ENCODE data around the gene PCGF3.
A peak's percentile ranks its signal among the peaks of the same experiment; 100 is the strongest.

Gene PCGF3

GRCh38 chr4:705278-706082 is at the start of gene PCGF3:
Gene PCGF3 (plus strand): TSS chr4:705832. CDS start chr4:733681, 27,849 bp downstream.
- DNase-seq (ENCODE audit: low read depth in 2 of 2): peak; percentile 95 to 99

GRCh38 chr4:656436-657337 is 48.9 kb upstream of the PCGF3 start:
- no peak for DNase-seq (ENCODE audit: low read depth in 2 of 2)

GRCh38 chr4:657338-657833 is 48.2 kb upstream of the PCGF3 start:
- DNase-seq (ENCODE audit: low read depth in 2 of 2): no peak

GRCh38 chr4:657834-658667 is 47.6 kb upstream of the PCGF3 start:
- DNase-seq (ENCODE audit: low read depth in 2 of 2): no peak

- DNase-seq (ENCODE audit: low read depth in 2 of 2): no peak
Observed at GRCh38 chr4:658681-659667, 46.7 kb upstream of the PCGF3 start.

- DNase-seq (ENCODE audit: low read depth in 2 of 2): no peak
Observed at GRCh38 chr4:659851-660250, 45.8 kb upstream of the PCGF3 start.

- no peak for DNase-seq (ENCODE audit: low read depth in 2 of 2)
Observed at GRCh38 chr4:660401-660800, 45.2 kb upstream of the PCGF3 start.

- no peak for DNase-seq (ENCODE audit: low read depth in 2 of 2)
Observed at GRCh38 chr4:661231-661630, 44.4 kb upstream of the PCGF3 start.

GRCh38 chr4:661881-662761 is 43.5 kb upstream of the PCGF3 start:
- DNase-seq (ENCODE audit: low read depth in 2 of 2): no peak

- no peak for DNase-seq (ENCODE audit: low read depth in 2 of 2)
Observed at GRCh38 chr4:663046-663437, 42.6 kb upstream of the PCGF3 start.

GRCh38 chr4:663438-664428 is 41.9 kb upstream of the PCGF3 start:
- peak; percentile 55 to 75 for DNase-seq (ENCODE audit: low read depth in 2 of 2)

- no peak for DNase-seq (ENCODE audit: low read depth in 2 of 2)
Observed at GRCh38 chr4:664713-665231, 40.9 kb upstream of the PCGF3 start.

GRCh38 chr4:665381-665750 is 40.3 kb upstream of the PCGF3 start:
- no peak for DNase-seq (ENCODE audit: low read depth in 2 of 2)

- no peak for DNase-seq (ENCODE audit: low read depth in 2 of 2)
Observed at GRCh38 chr4:665751-666435, 39.7 kb upstream of the PCGF3 start.

- DNase-seq (ENCODE audit: low read depth in 2 of 2): no peak
Observed at GRCh38 chr4:666436-666810, 39.2 kb upstream of the PCGF3 start.

- DNase-seq (ENCODE audit: low read depth in 2 of 2): no peak
Observed at GRCh38 chr4:666822-667544, 38.6 kb upstream of the PCGF3 start.

- DNase-seq (ENCODE audit: low read depth in 2 of 2): no peak
Observed at GRCh38 chr4:667545-667925, 38.1 kb upstream of the PCGF3 start.

Data from stimulated activated CD4-positive, alpha-beta T cell treated with anti-CD3 and anti-CD28 coated beads, Interleukin-1b, Interleukin-23, amount 100 ng/mL, for 4 hours (primary cell).